Right lobe of liver (tissue), 4 donors: Measurements from ENCODE around the gene RNF31.

Experiments used
- CTCF ChIP-seq, 4 donors: fragments of 200-600 bp in 3 of 4; fragments of 450-650 bp in 1 of 4; IDR thresholded peaks; one replicate each; pipeline versions ENCODE4 v1.5.1 to v1.8.0; 2016 to 2022; ENCODE audit warnings: antibody characterized with exemption in 4 of 4, mild to moderate bottlenecking in 2 of 4
- POLR2A ChIP-seq: fragments of 450-650 bp; IDR thresholded peaks from one replicate; pipeline ENCODE4 v1.6.1; 2017; ENCODE audit warnings: antibody characterized with exemption, mild to moderate bottlenecking
- donor health status: DM: no; HTN: no; CAD: no.
- donor health status: DM: no; HTN: no; CAD: no.
- donor health status: DM: no; HTN: yes; CAD: no.

- no peak for TF ChIP-seq CTCF (IDR thresholded peaks at IDR 0.05)
- TF ChIP-seq POLR2A: no peak
These were observed 12.6 kb downstream of the RNF31 start for GRCh38 chr14:24159777-24160498.
